ENCODE measurements around the gene ZC3H4. TPM values are rescaled to one million over a fixed set of nuclear protein-coding genes. Genes with fewer than 3 reads are reported as not detected.

ZC3H4 gene
- total and polyA plus RNA-seq, 2 experiments from 2014 or later: 26.7 to 36.9 TPM

- Histone ChIP-seq H3K79me2 (replicated peaks; ENCODE audit: insufficient read depth) (peaks cover 72% of the 10 kb centered on the region), H3K36me3 (ENCODE audit: insufficient read depth) (peaks cover 12% of the 10 kb centered on the region)
- peaks cover 68% of the 10 kb centered on the region for H3K36me3 Mint-ChIP-seq (ENCODE audit: low read depth)
These were observed 19.7 kb downstream of the ZC3H4 start for GRCh38 chr19:47093841-47094240.

More at GRCh38 chr19:47093841-47094240, 19.7 kb downstream of the ZC3H4 start:
- Histone ChIP-seq H3K27me3 (ENCODE audit: insufficient read depth) (no peaks in the 10 kb centered on the region), H3K4me1 (ENCODE audit: insufficient read depth) (peaks cover 27% of the 10 kb centered on the region), H2AFZ (no peak overlapping the region), H3K27ac (ENCODE audit: low read depth) (peak overlapping the region; percentile 85; the same call in 1 of the 2 replicates), H3K4me2 (no peak overlapping the region), H3K4me3 (no peak overlapping the region), H4K20me1 (replicated peaks; ENCODE audit: insufficient read depth) (peaks cover 38% of the 10 kb centered on the region), H3K9me2 (ENCODE audit: insufficient read depth) (no peaks in the 10 kb centered on the region), H3F3A (replicated peaks; ENCODE audit: low read depth) (peaks cover 28% of the 10 kb centered on the region)
- Mint-ChIP-seq H3K4me3 (no peak overlapping the region), H3K4me1 (peaks cover 38% of the 10 kb centered on the region), H3K27me3 (ENCODE audit: insufficient read depth, low read depth, poor library complexity) (peaks cover 7% of the 10 kb centered on the region), H3K27ac (no peak overlapping the region), H3K9me3 (no peaks in the 10 kb centered on the region)
- ATAC-seq (no peak), DNase-seq (ENCODE audit: low spot score) (no peak)
- TF ChIP-seq EZH2 (IDR thresholded peaks at IDR 0.05; ENCODE audit: low read depth, unreplicated experiment): no peak
- no peak for TF ChIP-seq ZNF462 (CRISPR knock-in tag; IDR thresholded peaks at IDR 0.05)
- TF ChIP-seq POLR2AphosphoS5 (IDR thresholded peaks at IDR 0.05; ENCODE audit: low read depth): no peak
- TF ChIP-seq CTCF (conservative IDR thresholded peaks at IDR 0.05; ENCODE audit: low read depth in 2 of 2): no peak
- no peak for TF ChIP-seq REST (IDR thresholded peaks at IDR 0.05; ENCODE audit: unreplicated experiment)
- no peak for TF ChIP-seq ZNF114 (CRISPR knock-in tag; IDR thresholded peaks at IDR 0.05)
- TF ChIP-seq ETS1 (IDR thresholded peaks at IDR 0.05): no peak
- TF ChIP-seq NANOG (IDR thresholded peaks at IDR 0.05; ENCODE audit: borderline replicate concordance): no peak
- TF ChIP-seq JUNB (IDR thresholded peaks at IDR 0.05; ENCODE audit: unreplicated experiment): no peak
- no peak for TF ChIP-seq EZH2phosphoT487 (IDR thresholded peaks at IDR 0.05; ENCODE audit: unreplicated experiment)
- TF ChIP-seq STAT1 (IDR thresholded peaks at IDR 0.05; ENCODE audit: unreplicated experiment): no peak
- no peak for TF ChIP-seq CREB1 (CRISPR knock-in tag; IDR thresholded peaks at IDR 0.05; ENCODE audit: low read depth)
- no peak for TF ChIP-seq ZNF331 (CRISPR knock-in tag; IDR thresholded peaks at IDR 0.05; ENCODE audit: low read depth)
